Retinal pigment epithelial cell (primary cell): Measurements from ENCODE around the gene KCTD5.
"Not testable (repeated sequence)": the region's sequence is repeated elsewhere in the genome, so short reads cannot be mapped to it uniquely, and the experiment has no call there.

ENCODE experiments used
- DNase-seq: peaks from one replicate; pipeline ENCODE4 v3.0.0-alpha.2; 2010; ENCODE audit warnings: low read depth
- H3K4me3 ChIP-seq: 2 replicates; pipeline ENCODE4 v1.5.1; 2011; ENCODE audit warnings: mild to moderate bottlenecking, low read length, control low read depth, moderate library complexity
- CTCF ChIP-seq: conservative IDR thresholded peaks from 2 replicates; pipeline ENCODE4 v1.5.1; 2011; ENCODE audit warnings: low read depth, low read length, control low read depth, inconsistent platforms

KCTD5 gene

GRCh38 chr16:2687531-2688308 is 5.4 kb downstream of the KCTD5 start:
- no peak for DNase-seq
- TF ChIP-seq CTCF, result no peak
- H3K4me3 ChIP-seq, result no peak overlapping the region

- not testable (repeated sequence) for DNase-seq, H3K4me3 ChIP-seq
Measured at GRCh38 chr16:2689422-2689821, 7.1 kb downstream of the KCTD5 start.

GRCh38 chr16:2689968-2690801 is 7.9 kb downstream of the KCTD5 start:
- no peak for TF ChIP-seq CTCF
- no peak for DNase-seq
- H3K4me3 ChIP-seq, result no peak overlapping the region

- no peak for TF ChIP-seq CTCF
Measured at GRCh38 chr16:2690852-2691251, 8.5 kb downstream of the KCTD5 start.

GRCh38 chr16:2691491-2692248 is 9.3 kb downstream of the KCTD5 start:
- no peak for DNase-seq
- TF ChIP-seq CTCF, result no peak
- H3K4me3 ChIP-seq, result no peak overlapping the region

More at GRCh38 chr16:2690852-2691251, 8.5 kb downstream of the KCTD5 start:
- H3K4me3 ChIP-seq, result no peak overlapping the region
- DNase-seq, result no peak

- TF ChIP-seq CTCF, result no peak
- H3K4me3 ChIP-seq, result no peak overlapping the region
- no peak for DNase-seq
Measured at GRCh38 chr16:2692251-2692947, 10.1 kb downstream of the KCTD5 start.
